Keratinocyte (primary cell): Measurements from ENCODE around the gene CERS4. TPM values are rescaled to one million over a fixed set of nuclear protein-coding genes. Genes with fewer than 3 reads are reported as not detected.

ENCODE experiments used
- DNase-seq: peaks from one replicate; pipeline ENCODE4 v3.0.0-alpha.2; 2011; ENCODE audit warnings: low read depth, missing footprints, low spot score
- FAIRE-seq: peaks from 2 replicates; lab custom pipeline; 2011; peaks lifted over from hg19 to GRCh38; lab: Jason Lieb, UNC
- H2AFZ ChIP-seq: 2 replicates; pipeline ENCODE4 v1.6.0; 2012; ENCODE audit warnings: low read length, control low read depth, inconsistent platforms; ENCODE audit not compliant: control insufficient read depth
- H3K27ac ChIP-seq: 2 replicates; pipeline ENCODE4 v1.5.1; 2011; ENCODE audit warnings: low read length; ENCODE audit not compliant: control insufficient read depth, insufficient read depth
- H3K27me3 ChIP-seq: 3 replicates; pipeline ENCODE4 v1.6.0; 2011; ENCODE audit warnings: low read length; ENCODE audit not compliant: control insufficient read depth, insufficient read depth; ENCODE audit errors: extremely low read depth
- H3K36me3 ChIP-seq, 2 experiments: 2 replicates in 1 of 2; 3 replicates in 1 of 2; pipeline ENCODE4 v1.5.1; 2011; ENCODE audit warnings: low read length in 2 of 2, mild to moderate bottlenecking in 1 of 2; ENCODE audit not compliant: control insufficient read depth in 2 of 2, insufficient read depth in 2 of 2; ENCODE audit errors: extremely low read depth in 1 of 2
- H3K4me1 ChIP-seq: 3 replicates; pipeline ENCODE4 v1.5.1; 2011; ENCODE audit warnings: low read length; ENCODE audit not compliant: control insufficient read depth, insufficient read depth; ENCODE audit errors: extremely low read depth
- H3K4me2 ChIP-seq: 3 replicates; pipeline ENCODE4 v1.6.0; 2011; ENCODE audit warnings: low read depth, low read length; ENCODE audit not compliant: control insufficient read depth, insufficient read depth; ENCODE audit errors: extremely low read depth
- H3K4me3 ChIP-seq, 3 experiments: fragments of 200-600 bp in 1 of 3; sonication (generic) in 1 of 3; 2 replicates in 2 of 3; 3 replicates in 1 of 3; pipeline ENCODE4 v1.5.1; 2011 to 2016; ENCODE audit warnings: low read length in 3 of 3, mild to moderate bottlenecking in 3 of 3, control low read depth in 2 of 3, inconsistent platforms in 1 of 3, low read depth in 1 of 3, mixed read lengths in 1 of 3, mixed run types in 1 of 3, moderate library complexity in 1 of 3; ENCODE audit not compliant: control insufficient read depth in 2 of 3, insufficient read depth in 2 of 3; ENCODE audit errors: extremely low read depth in 1 of 3
- H3K79me2 ChIP-seq: 2 replicates; pipeline ENCODE4 v1.6.0; 2012; ENCODE audit warnings: low read length; ENCODE audit not compliant: control insufficient read depth, insufficient read depth
- H3K9ac ChIP-seq: 3 replicates; pipeline ENCODE4 v1.6.0; 2011; ENCODE audit warnings: low read length; ENCODE audit not compliant: control insufficient read depth, insufficient read depth; ENCODE audit errors: extremely low read depth
- H3K9me1 ChIP-seq: 3 replicates; pipeline ENCODE4 v1.6.0; 2011; ENCODE audit warnings: low read length; ENCODE audit not compliant: control insufficient read depth, insufficient read depth; ENCODE audit errors: extremely low read depth
- H3K9me3 ChIP-seq: 2 replicates; pipeline ENCODE4 v1.5.1; 2012; ENCODE audit warnings: low read depth, low read length; ENCODE audit not compliant: control insufficient read depth
- H4K20me1 ChIP-seq: 3 replicates; pipeline ENCODE4 v1.6.0; 2011; ENCODE audit warnings: low read length; ENCODE audit not compliant: control insufficient read depth, insufficient read depth; ENCODE audit errors: extremely low read depth
- EZH2 ChIP-seq: IDR thresholded peaks from one replicate; pipeline ENCODE4 v1.6.1; 2012; ENCODE audit warnings: inconsistent platforms, mild to moderate bottlenecking, low read length, moderate library complexity
- dilution Hi-C: fragments of 300-500 bp; cut with MboI; formaldehyde crosslinking; loops from one replicate; pipeline ENCODE4 v1.7.0; 2020; ENCODE audit warnings: low sequenced_read_pairs; ENCODE audit not compliant: extremely low pct_ligation_motif_present
- polyA plus RNA-seq, 5 experiments: library from polyadenylated mRNA; depleted of rRNA in 3 of 5; stranded (reverse) in 3 of 5; stranded (forward) in 1 of 5; unstranded in 1 of 5; fragments of >200 nt; gene quantifications; 1 replicate in 1 of 5; 2 replicates in 3 of 5; 3 replicates in 1 of 5; pipeline versions ENCODE4 v1.2.1 to v1.2.3, GENCODE V29; 2011 to 2012; ENCODE audit warnings: missing spikeins in 2 of 5, low read depth in 1 of 5, low replicate concordance in 1 of 5
- TF ChIP-seq, protein P1 (sequence below), 3 experiments: IDR thresholded peaks in 1 of 3; conservative IDR thresholded peaks in 1 of 3; optimal IDR thresholded peaks in 1 of 3; 2 replicates in 2 of 3; 3 replicates in 1 of 3; pipeline versions ENCODE3 to v1.5.1; 2011; ENCODE audit warnings: low read length in 3 of 3, mild to moderate bottlenecking in 3 of 3, moderate library complexity in 2 of 3, control low read depth in 1 of 3, inconsistent platforms in 1 of 3; ENCODE audit not compliant: insufficient read depth in 2 of 3; ENCODE audit errors: extremely low read depth in 1 of 3

Gene CERS4
- polyA plus RNA-seq, 1 donor (not counting 4 experiments of a cell fraction or from before 2014, with no cell fraction given): 19.8 TPM

DNA sequence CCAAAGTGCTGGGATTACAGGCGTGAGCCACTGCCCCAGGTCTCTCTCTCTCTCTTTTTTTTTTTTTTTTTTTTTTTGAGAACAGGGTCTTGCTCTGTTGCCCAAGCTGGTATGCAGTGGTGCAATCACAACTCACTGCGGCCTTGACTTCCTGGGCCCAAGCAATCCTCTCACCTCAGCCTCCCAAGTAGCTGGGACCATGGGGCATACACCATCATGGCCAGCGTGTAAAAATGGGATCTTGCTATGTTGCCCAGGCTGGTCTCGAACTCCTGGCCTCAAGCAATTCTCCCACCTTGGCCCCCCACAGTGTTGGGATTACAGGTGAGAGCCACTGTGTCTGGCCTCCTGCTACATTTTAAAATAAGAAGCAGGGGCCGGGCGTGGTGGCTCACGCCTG, 40.6 kb upstream of the CERS4 start:
- DNase-seq: no peak
- H3K36me3 ChIP-seq: no peaks in the 10 kb centered on the region
- H4K20me1 ChIP-seq: no peaks in the 10 kb centered on the region
- H3K4me1 ChIP-seq: peaks cover 4% of the 10 kb centered on the region
- dilution Hi-C loops: no loop called here
- no peak for FAIRE-seq
- no peak for TF ChIP-seq EZH2
- TF ChIP-seq, protein P1, sequence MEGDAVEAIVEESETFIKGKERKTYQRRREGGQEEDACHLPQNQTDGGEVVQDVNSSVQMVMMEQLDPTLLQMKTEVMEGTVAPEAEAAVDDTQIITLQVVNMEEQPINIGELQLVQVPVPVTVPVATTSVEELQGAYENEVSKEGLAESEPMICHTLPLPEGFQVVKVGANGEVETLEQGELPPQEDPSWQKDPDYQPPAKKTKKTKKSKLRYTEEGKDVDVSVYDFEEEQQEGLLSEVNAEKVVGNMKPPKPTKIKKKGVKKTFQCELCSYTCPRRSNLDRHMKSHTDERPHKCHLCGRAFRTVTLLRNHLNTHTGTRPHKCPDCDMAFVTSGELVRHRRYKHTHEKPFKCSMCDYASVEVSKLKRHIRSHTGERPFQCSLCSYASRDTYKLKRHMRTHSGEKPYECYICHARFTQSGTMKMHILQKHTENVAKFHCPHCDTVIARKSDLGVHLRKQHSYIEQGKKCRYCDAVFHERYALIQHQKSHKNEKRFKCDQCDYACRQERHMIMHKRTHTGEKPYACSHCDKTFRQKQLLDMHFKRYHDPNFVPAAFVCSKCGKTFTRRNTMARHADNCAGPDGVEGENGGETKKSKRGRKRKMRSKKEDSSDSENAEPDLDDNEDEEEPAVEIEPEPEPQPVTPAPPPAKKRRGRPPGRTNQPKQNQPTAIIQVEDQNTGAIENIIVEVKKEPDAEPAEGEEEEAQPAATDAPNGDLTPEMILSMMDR (optimal IDR thresholded peaks at IDR 0.05 in 1 of 3, IDR thresholded peaks at IDR 0.05 in 1 of 3, conservative IDR thresholded peaks at IDR 0.05 in 1 of 3; ENCODE audit: extremely low read depth in 1 of 3, insufficient read depth in 2 of 3, low read length in 3 of 3): no peak
- no peaks in the 10 kb centered on the region for H3K9me1 ChIP-seq
- H3K9me3 ChIP-seq: no peaks in the 10 kb centered on the region
- no peak overlapping the region for H3K9ac ChIP-seq
- H3K4me3 ChIP-seq: no peak overlapping the region
- no peaks in the 10 kb centered on the region for H3K79me2 ChIP-seq
- no peak overlapping the region for H3K4me2 ChIP-seq
- H3K27ac ChIP-seq: no peak overlapping the region
- H3K27me3 ChIP-seq: no peaks in the 10 kb centered on the region
- H2AFZ ChIP-seq: no peak overlapping the region

DNA sequence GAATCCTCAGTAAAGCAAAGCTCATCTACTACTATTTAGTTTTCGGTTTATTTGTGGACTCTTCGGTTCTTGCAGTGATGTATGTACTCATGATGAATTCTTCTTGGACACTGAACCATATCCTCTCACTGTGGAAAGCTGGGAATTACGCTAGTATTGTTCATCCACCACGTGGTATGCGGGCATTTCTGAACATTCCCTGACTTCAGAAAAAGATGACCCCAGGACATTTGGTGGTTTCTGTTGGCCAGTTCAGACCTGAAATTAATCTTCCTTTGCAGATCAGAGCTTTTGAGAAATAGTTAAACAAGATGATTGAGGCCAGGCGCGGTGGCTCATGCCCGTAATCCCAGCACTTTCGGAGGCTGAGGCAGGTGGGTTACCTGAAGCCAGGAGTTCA, 34.5 kb upstream of the CERS4 start:
- no peaks in the 10 kb centered on the region for H3K9me1 ChIP-seq
- no peaks in the 10 kb centered on the region for H3K9me3 ChIP-seq
- no peaks in the 10 kb centered on the region for H3K27me3 ChIP-seq
- no peaks in the 10 kb centered on the region for H3K36me3 ChIP-seq
- H3K9ac ChIP-seq: no peak overlapping the region
- H3K4me1 ChIP-seq: peaks cover 7% of the 10 kb centered on the region
- H2AFZ ChIP-seq: no peak overlapping the region
- H3K4me3 ChIP-seq: no peak overlapping the region
- FAIRE-seq (peak; percentile 92), DNase-seq (no peak)
- H3K79me2 ChIP-seq: no peaks in the 10 kb centered on the region
- no peaks in the 10 kb centered on the region for H4K20me1 ChIP-seq
- dilution Hi-C loops: no loop called here
- TF ChIP-seq EZH2: no peak
- TF ChIP-seq, protein P1 (optimal IDR thresholded peaks at IDR 0.05 in 1 of 3, IDR thresholded peaks at IDR 0.05 in 1 of 3, conservative IDR thresholded peaks at IDR 0.05 in 1 of 3; ENCODE audit: extremely low read depth in 1 of 3, insufficient read depth in 2 of 3, low read length in 3 of 3): no peak
- no peak overlapping the region for H3K27ac ChIP-seq
- H3K4me2 ChIP-seq: no peak overlapping the region
